WTC11 (cell line): ENCODE data around the gene MRGPRX3. TPM values are rescaled to one million over a fixed set of nuclear protein-coding genes. Genes with fewer than 3 reads are reported as not detected.

Experiments
- ATAC-seq: fragments of 200-7000 bp; cut with Tn5 transposase; 2 replicates; pipeline ENCODE4 v1.10.0; 2021; ENCODE audit warnings: mild to moderate bottlenecking, moderate library complexity
- CTCF ChIA-PET: fragments of 300-600 bp; sonication (Branson Sonifier 250); formaldehyde crosslinking; loops from one replicate; lab custom pipeline; 2021; ENCODE audit warnings: antibody characterized with exemption; lab: Charles Lee
- POLR2A ChIA-PET: fragments of 350-600 bp; sonication (Branson Sonifier 250); formaldehyde crosslinking; loops from one replicate; lab custom pipeline; 2021; ENCODE audit warnings: antibody characterized with exemption; lab: Charles Lee
- DNase-seq: peaks from one replicate; pipeline ENCODE4 v3.0.0; 2021; ENCODE audit warnings: low spot score
- H3K27ac Mint-ChIP-seq: 2 replicates; pipeline ENCODE4 v1.8.0; 2021; ENCODE audit warnings: mixed read lengths
- H3K27me3 Mint-ChIP-seq: 2 replicates; pipeline ENCODE4 v1.8.0; 2021; ENCODE audit warnings: low read depth, mild to moderate bottlenecking, moderate library complexity, mixed read lengths
- H3K36me3 Mint-ChIP-seq: 2 replicates; pipeline ENCODE4 v1.8.0; 2021; ENCODE audit warnings: mixed read lengths
- H3K4me1 Mint-ChIP-seq: 2 replicates; pipeline ENCODE4 v1.8.0; 2022; ENCODE audit warnings: mixed read lengths
- H3K4me3 Mint-ChIP-seq: 2 replicates; pipeline ENCODE4 v1.8.0; 2021; ENCODE audit warnings: mild to moderate bottlenecking, moderate library complexity, mixed read lengths
- H3K9me3 Mint-ChIP-seq: 2 replicates; pipeline ENCODE4 v1.8.0; 2021; ENCODE audit warnings: mixed read lengths
- ATF1 ChIP-seq: sonication (generic); formaldehyde crosslinking; IDR thresholded peaks from 2 replicates; pipeline ENCODE4 v1.8.1; 2023; ENCODE audit warnings: mild to moderate bottlenecking, moderate library complexity, missing genetic modification reagents
- CREM ChIP-seq: sonication (generic); formaldehyde crosslinking; IDR thresholded peaks from 2 replicates; pipeline ENCODE4 v1.8.1; 2022; ENCODE audit warnings: mild to moderate bottlenecking, missing genetic modification reagents, moderate library complexity
- GTF2I ChIP-seq: fragments of 250-450 bp; sonication (Bioruptor Pico); conservative IDR thresholded peaks from 2 replicates; pipeline ENCODE4 v1.4.0; 2021; ENCODE audit warnings: mild to moderate bottlenecking
- NFYB ChIP-seq: sonication (generic); formaldehyde crosslinking; conservative IDR thresholded peaks from 2 replicates; pipeline ENCODE4 v1.8.0; 2022; ENCODE audit warnings: low read depth, missing genetic modification reagents
- NR2C2 ChIP-seq: sonication (generic); formaldehyde crosslinking; IDR thresholded peaks from 2 replicates; pipeline ENCODE4 v1.8.0; 2022; ENCODE audit warnings: mild to moderate bottlenecking, missing genetic modification reagents
- NR3C1 ChIP-seq: sonication (generic); formaldehyde crosslinking; conservative IDR thresholded peaks from 2 replicates; pipeline ENCODE4 v1.8.1; 2023; ENCODE audit warnings: low read depth, mild to moderate bottlenecking, missing genetic modification reagents
- PREB ChIP-seq: sonication (generic); formaldehyde crosslinking; IDR thresholded peaks from 2 replicates; pipeline ENCODE4 v1.8.1; 2022; ENCODE audit warnings: mild to moderate bottlenecking, missing genetic modification reagents, moderate library complexity, borderline replicate concordance
- SMAD4 ChIP-seq: sonication (generic); formaldehyde crosslinking; IDR thresholded peaks from 2 replicates; pipeline ENCODE4 v1.8.0; 2022; ENCODE audit warnings: mild to moderate bottlenecking, missing genetic modification reagents
- SP1 ChIP-seq: sonication (generic); formaldehyde crosslinking; conservative IDR thresholded peaks from 2 replicates; pipeline ENCODE4 v1.8.1; 2022; ENCODE audit warnings: missing genetic modification reagents
- ZBTB21 ChIP-seq: sonication (generic); formaldehyde crosslinking; IDR thresholded peaks from 2 replicates; pipeline ENCODE4 v1.8.1; 2023; ENCODE audit warnings: mild to moderate bottlenecking, missing genetic modification reagents, borderline replicate concordance
- ZMAT4 ChIP-seq: fragments of 250-450 bp; sonication (Bioruptor Pico); IDR thresholded peaks from 2 replicates; pipeline ENCODE4 v1.9.0; 2021; ENCODE audit warnings: mild to moderate bottlenecking
- ZNF219 ChIP-seq: sonication (generic); formaldehyde crosslinking; IDR thresholded peaks from 2 replicates; pipeline ENCODE4 v1.8.0; 2023; ENCODE audit warnings: missing genetic modification reagents, mild to moderate bottlenecking, borderline replicate concordance
- ZNF232 ChIP-seq: sonication (generic); formaldehyde crosslinking; IDR thresholded peaks from 2 replicates; pipeline ENCODE4 v1.8.0; 2022; ENCODE audit warnings: mild to moderate bottlenecking, missing genetic modification reagents
- ZNF281 ChIP-seq: sonication (generic); formaldehyde crosslinking; IDR thresholded peaks from 2 replicates; pipeline ENCODE4 v1.8.0; 2023; ENCODE audit warnings: mild to moderate bottlenecking, missing genetic modification reagents
- ZNF317 ChIP-seq: sonication (generic); formaldehyde crosslinking; IDR thresholded peaks from 2 replicates; pipeline ENCODE4 v1.8.1; 2023; ENCODE audit warnings: low read depth, mild to moderate bottlenecking, moderate library complexity, missing genetic modification reagents, borderline replicate concordance
- ZNF416 ChIP-seq: fragments of 250-450 bp; sonication (Bioruptor Pico); IDR thresholded peaks from 2 replicates; pipeline ENCODE4 v1.9.0; 2021; ENCODE audit warnings: mild to moderate bottlenecking, inconsistent platforms
- ZNF532 ChIP-seq: fragments of 250-450 bp; sonication (Bioruptor Pico); IDR thresholded peaks from 2 replicates; pipeline ENCODE4 v1.9.0; 2021; ENCODE audit warnings: mild to moderate bottlenecking, borderline replicate concordance
- total RNA-seq: library from RNA; stranded (reverse); gene quantifications from 3 replicates; pipeline ENCODE4 v1.2.3, GENCODE V29; 2021
- TF ChIP-seq, protein P1 (sequence below): sonication (generic); formaldehyde crosslinking; IDR thresholded peaks from 2 replicates; pipeline ENCODE4 v1.8.1; 2023; ENCODE audit warnings: mild to moderate bottlenecking, missing genetic modification reagents, moderate library complexity

Gene MRGPRX3
- total RNA-seq, 1 experiment from 2014 or later, result not detected

DNA sequence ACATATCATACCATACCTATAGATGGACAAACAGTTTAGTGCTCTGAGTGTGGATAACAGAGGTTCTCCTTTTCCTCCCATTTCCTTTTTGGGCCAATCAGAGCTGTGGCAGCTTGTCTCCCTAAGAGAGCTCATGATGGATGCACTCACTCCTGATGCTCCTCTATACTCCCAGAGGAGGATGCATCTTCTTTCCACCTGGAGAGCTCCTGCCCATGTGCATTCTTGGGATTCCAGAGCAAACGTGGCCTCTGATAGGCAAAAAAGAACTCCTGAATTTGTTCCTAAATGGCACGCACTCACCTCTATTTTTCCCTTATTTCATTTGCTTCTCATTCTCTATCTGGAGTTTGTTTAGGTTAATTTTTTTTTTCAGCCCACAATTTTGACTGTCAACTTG is 2.9 kb downstream of the MRGPRX3 start:
- H3K27ac Mint-ChIP-seq, result no peak overlapping the region
- CTCF ChIA-PET, result interaction anchor here (0.9 to 2.0 kb wide), 3 partner anchors 20 to 109 kb away, joined by 3 to 6 read pairs (median 4); no protein-coding TSS in a partner anchor
- DNase-seq, result no peak

GRCh38 chr11:18137186-18137800 is 4.9 kb downstream of the MRGPRX3 start:
- Mint-ChIP-seq H3K27me3 (peaks cover 17% of the 10 kb centered on the region), H3K4me3 (no peak overlapping the region)
- CTCF ChIA-PET, result no interaction called here
- TF ChIP-seq GTF2I (no peak), SP1 (CRISPR knock-in tag) (no peak), ZMAT4 (CRISPR knock-in tag) (no peak), ZNF532 (CRISPR knock-in tag) (no peak), CREM (CRISPR knock-in tag) (no peak), ZNF232 (CRISPR knock-in tag) (no peak), ZNF317 (CRISPR knock-in tag) (no peak), NR2C2 (no peak), SMAD4 (CRISPR knock-in tag) (no peak), NFYB (no peak), NR3C1 (CRISPR knock-in tag) (no peak), ZBTB21 (CRISPR knock-in tag) (no peak)
- TF ChIP-seq, all 79 proteins: peak for 0
- Mint-ChIP-seq H3K27ac (no peak overlapping the region), H3K4me1 (peaks cover 16% of the 10 kb centered on the region), H3K36me3 (no peaks in the 10 kb centered on the region; the same call in 1 of the 2 replicates), H3K9me3 (peaks cover 13% of the 10 kb centered on the region)
- DNase-seq, result no peak
- POLR2A ChIA-PET, result no interaction called here
- no peak for ATAC-seq

More for the DNA sequence above, 2.9 kb downstream of the MRGPRX3 start:
- POLR2A ChIA-PET, result no interaction called here
- H3K36me3 Mint-ChIP-seq, result no peaks in the 10 kb centered on the region; the same call in 1 of the 2 replicates
- H3K4me1 Mint-ChIP-seq, result peaks cover 16% of the 10 kb centered on the region
- no peak overlapping the region for H3K4me3 Mint-ChIP-seq
- H3K9me3 Mint-ChIP-seq, result peaks cover 13% of the 10 kb centered on the region
- ATAC-seq, result peak; percentile 88
- H3K27me3 Mint-ChIP-seq, result peaks cover 10% of the 10 kb centered on the region; the same call in 1 of the 2 replicates
- TF ChIP-seq, protein P1, sequence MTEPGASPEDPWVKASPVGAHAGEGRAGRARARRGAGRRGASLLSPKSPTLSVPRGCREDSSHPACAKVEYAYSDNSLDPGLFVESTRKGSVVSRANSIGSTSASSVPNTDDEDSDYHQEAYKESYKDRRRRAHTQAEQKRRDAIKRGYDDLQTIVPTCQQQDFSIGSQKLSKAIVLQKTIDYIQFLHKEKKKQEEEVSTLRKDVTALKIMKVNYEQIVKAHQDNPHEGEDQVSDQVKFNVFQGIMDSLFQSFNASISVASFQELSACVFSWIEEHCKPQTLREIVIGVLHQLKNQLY (CRISPR knock-in tag), result no peak
- TF ChIP-seq PREB (CRISPR knock-in tag) (no peak), ZNF219 (no peak), ATF1 (no peak), CREM (CRISPR knock-in tag) (no peak), ZNF281 (CRISPR knock-in tag) (no peak), ZNF416 (CRISPR knock-in tag) (no peak)
